Esophagus muscularis mucosa (tissue), 4 donors: ENCODE data around the gene TXNIP. TPM values are rescaled to one million over a fixed set of nuclear protein-coding genes. Genes with fewer than 3 reads are reported as not detected.

Source experiments
- DNase-seq: peaks from one replicate; pipeline ENCODE4 v3.0.0-alpha.2; 2017; ENCODE audit errors: extremely low spot score
- H3K27ac ChIP-seq, 4 donors: fragments of 200-600 bp; sonication (generic); replicated peaks in 1 of 4; 1 replicate in 3 of 4; 2 replicates in 1 of 4; pipeline ENCODE4 v1.5.1; 2016 to 2019; ENCODE audit warnings: mild to moderate bottlenecking in 1 of 4
- H3K27me3 ChIP-seq, 4 donors: fragments of 200-600 bp; sonication (generic); one replicate each; pipeline versions ENCODE4 v1.5.1 to v1.6.0; 2016 to 2019
- H3K36me3 ChIP-seq, 4 donors: fragments of 200-600 bp; sonication (generic); one replicate each; pipeline ENCODE4 v1.5.1; 2016 to 2019
- H3K4me1 ChIP-seq, 4 donors: fragments of 200-600 bp; sonication (generic); one replicate each; pipeline ENCODE4 v1.5.1; 2016 to 2019
- H3K4me3 ChIP-seq, 4 donors: fragments of 200-600 bp; sonication (generic); 1 replicate in 2 of 4; 2 replicates in 2 of 4; pipeline ENCODE4 v1.5.1; 2016 to 2019; ENCODE audit warnings: mild to moderate bottlenecking in 4 of 4, moderate library complexity in 1 of 4
- H3K9me3 ChIP-seq, 4 donors: fragments of 200-600 bp; sonication (generic); 1 replicate in 3 of 4; 2 replicates in 1 of 4; pipeline ENCODE4 v1.5.1; 2016 to 2019
- CTCF ChIP-seq, 3 experiments: fragments of 200-600 bp in 2 of 3; fragments of 450-650 bp in 1 of 3; sonication (generic) in 2 of 3; IDR thresholded peaks; one replicate each; pipeline ENCODE4 v1.5.1; 2017 to 2019; ENCODE audit warnings: antibody characterized with exemption in 3 of 3, mild to moderate bottlenecking in 2 of 3, moderate library complexity in 1 of 3
- EP300 ChIP-seq: sonication (generic); formaldehyde crosslinking; IDR thresholded peaks from one replicate; pipeline ENCODE4 v1.6.1; 2017; ENCODE audit warnings: antibody characterized with exemption
- POLR2A ChIP-seq: fragments of 450-650 bp; IDR thresholded peaks from one replicate; pipeline ENCODE4 v1.6.1; 2017; ENCODE audit warnings: antibody characterized with exemption, moderate library complexity, mild to moderate bottlenecking, low read depth
- POLR2AphosphoS5 ChIP-seq, 2 donors: sonication (generic); formaldehyde crosslinking; IDR thresholded peaks; one replicate each; pipeline ENCODE4 v1.6.1; 2017; ENCODE audit warnings: antibody characterized with exemption in 2 of 2
- WGBS: methylation state at CpG from one replicate; pipeline ENCODE4 v1.1.5; 2018; 5-methylcytosine and 5-hydroxymethylcytosine counted together
- intact Hi-C: fragments of 100-400 bp; cut with DNase I; formaldehyde crosslinking; loops from one replicate; pipeline ENCODE4 v1.15.1; 2023
- total RNA-seq, 4 donors: library from RNA; depleted of rRNA; stranded (reverse); fragments of >200 nt; gene quantifications; one replicate each; pipeline versions ENCODE4 v1.1.0 to v1.2.1, GENCODE V29; 2016

Gene TXNIP
- total RNA-seq, 4 donors from 2014 or later = 1,186 to 4,171 (median 2,482) TPM

DNA sequence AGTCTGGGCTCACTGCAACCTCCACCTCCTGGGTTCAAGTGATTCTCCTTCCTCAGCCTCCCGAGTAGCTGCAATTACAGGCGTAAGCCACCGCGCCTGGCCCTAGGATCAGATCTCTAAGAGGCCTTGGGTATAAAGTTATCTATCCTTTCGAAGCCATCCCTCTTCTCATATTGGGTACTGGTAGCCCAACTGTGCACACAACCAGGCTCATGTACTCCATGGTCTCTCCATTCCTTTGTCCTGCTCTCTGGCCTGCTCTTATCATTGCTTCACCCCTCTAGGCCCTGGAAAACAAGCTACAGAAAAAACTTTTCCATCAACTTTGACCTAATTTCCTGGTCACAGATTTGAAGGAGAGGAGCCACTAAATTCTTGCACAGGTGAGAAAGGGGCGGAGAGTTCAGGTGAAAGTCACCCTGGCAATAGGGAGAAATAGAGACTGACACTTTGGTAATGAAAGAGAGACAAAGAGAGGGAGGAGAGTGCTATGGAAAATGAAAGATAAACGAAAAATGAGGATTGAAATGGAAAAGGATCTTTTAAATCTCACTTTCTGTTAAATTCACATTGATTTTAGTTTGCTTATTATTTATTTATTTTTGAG, 6.0 kb downstream of the TXNIP start:
- H3K9me3 ChIP-seq = no peaks in the 10 kb centered on the region
- peaks cover 30 to 34% (median 32%) of the 10 kb centered on the region in 4 donors for H3K36me3 ChIP-seq
- DNase-seq = no peak
- H3K27me3 ChIP-seq = no peaks in the 10 kb centered on the region
- peak overlapping the region in 2 of 4 donors; percentile 81 to 85 for H3K4me3 ChIP-seq
- WGBS = 84% methylated on average over 7 of the region's 7 CpGs
- intact Hi-C loops = no loop called here
- H3K27ac ChIP-seq = peak overlapping the region; percentile 94 to 96 (median 96)
- H3K4me1 ChIP-seq = peaks cover 29 to 65% (median 46%) of the 10 kb centered on the region in 4 donors
- TF ChIP-seq POLR2A (peak; percentile 10), CTCF (IDR thresholded peaks at IDR 0.05) (peak in 1 of 3 experiments; percentile 4), POLR2AphosphoS5 (IDR thresholded peaks at IDR 0.05) (peak in 1 of 2 donors; percentile 56), EP300 (no peak)

DNA sequence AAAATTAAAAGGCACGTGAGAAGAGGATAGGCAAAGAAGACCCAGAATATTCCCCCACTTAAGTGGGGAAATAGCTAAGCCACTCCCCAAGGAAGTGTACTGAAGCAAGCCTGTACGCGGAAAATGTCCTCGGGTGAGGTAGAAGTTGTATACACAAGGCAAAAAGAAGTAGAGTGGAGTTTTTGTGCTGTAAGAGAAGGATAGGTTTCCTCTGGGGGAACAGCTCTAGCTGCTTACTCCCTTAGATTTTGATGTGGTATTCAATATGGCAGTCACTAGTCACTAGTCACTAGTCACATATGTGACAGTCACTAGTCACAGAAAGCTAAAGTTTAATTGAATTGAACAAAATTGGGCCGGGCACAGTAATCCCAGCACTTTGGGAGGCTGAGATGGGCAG, 7.6 kb downstream of the TXNIP start:
- peak in 1 of 2 donors; percentile 51 for TF ChIP-seq POLR2AphosphoS5 (IDR thresholded peaks at IDR 0.05)
- no peak for TF ChIP-seq CTCF (IDR thresholded peaks at IDR 0.05)
- no peak for TF ChIP-seq EP300
- no peak for TF ChIP-seq POLR2A
- Histone ChIP-seq H3K4me1 (peaks cover 45 to 80% (median 62%) of the 10 kb centered on the region in 4 donors), H3K27ac (peak overlapping the region; percentile 69 to 96 (median 92)), H3K9me3 (no peaks in the 10 kb centered on the region), H3K36me3 (peaks cover 14 to 18% (median 16%) of the 10 kb centered on the region in 4 donors), H3K27me3 (no peaks in the 10 kb centered on the region), H3K4me3 (no peak overlapping the region)
- intact Hi-C loops = no loop called here
- DNase-seq = no peak
- WGBS = 67% methylated on average over 5 of the region's 5 CpGs

GRCh38 chr1:145987926-145988325, 8.5 kb downstream of the TXNIP start:
- TF ChIP-seq EP300 = no peak
- TF ChIP-seq CTCF (IDR thresholded peaks at IDR 0.05) = no peak
- no peak for TF ChIP-seq POLR2A
- no peak for TF ChIP-seq POLR2AphosphoS5 (IDR thresholded peaks at IDR 0.05)
- DNase-seq = no peak
- H3K4me1 ChIP-seq = peaks cover 52 to 87% (median 70%) of the 10 kb centered on the region in 4 donors
- no peaks in the 10 kb centered on the region for H3K27me3 ChIP-seq
- no peaks in the 10 kb centered on the region for H3K9me3 ChIP-seq
- WGBS = 100% methylated on average over 1 of the region's 1 CpG
- H3K27ac ChIP-seq = peak overlapping the region; percentile 89 to 96 (median 93)
- intact Hi-C loops = no loop called here
- peaks cover 6 to 10% (median 7%) of the 10 kb centered on the region in 4 donors for H3K36me3 ChIP-seq
- H3K4me3 ChIP-seq = no peak overlapping the region

- intact Hi-C loops = no loop called here
- TF ChIP-seq CTCF (IDR thresholded peaks at IDR 0.05) = no peak
- no peak for TF ChIP-seq POLR2A
- TF ChIP-seq POLR2AphosphoS5 (IDR thresholded peaks at IDR 0.05) = no peak
- no peak for TF ChIP-seq EP300
- no peak for DNase-seq
- H3K27me3 ChIP-seq = no peaks in the 10 kb centered on the region
- no peak overlapping the region for H3K4me3 ChIP-seq
- no peaks in the 10 kb centered on the region for H3K9me3 ChIP-seq
- no peaks in the 10 kb centered on the region for H3K36me3 ChIP-seq
- peak overlapping the region; percentile 89 to 96 (median 93) for H3K27ac ChIP-seq
- peaks cover 66 to 87% (median 74%) of the 10 kb centered on the region in 4 donors for H3K4me1 ChIP-seq
- 95% methylated on average over 6 of the region's 6 CpGs for WGBS
These were observed 9.8 kb downstream of the TXNIP start for GRCh38 chr1:145986551-145986950.
